Neural progenitor cell (in vitro differentiated cells): Measurements from ENCODE around the gene PTPRC.

Experiments used
- EZH2 ChIP-seq: fragments of 200-600 bp; sonication (generic); IDR thresholded peaks from 2 replicates; pipeline ENCODE4 v1.6.1; 2017; ENCODE audit warnings: antibody characterized with exemption, mild to moderate bottlenecking, moderate library complexity
- EZH2phosphoT487 ChIP-seq: fragments of 200-600 bp; sonication (generic); IDR thresholded peaks from 2 replicates; pipeline ENCODE4 v1.6.1; 2017; ENCODE audit warnings: antibody characterized with exemption
- TF ChIP-seq, protein P1 (sequence below): fragments of 200-600 bp; sonication (generic); IDR thresholded peaks from 2 replicates; pipeline ENCODE4 v1.5.1; 2017; ENCODE audit warnings: antibody characterized with exemption, mild to moderate bottlenecking

DNA sequence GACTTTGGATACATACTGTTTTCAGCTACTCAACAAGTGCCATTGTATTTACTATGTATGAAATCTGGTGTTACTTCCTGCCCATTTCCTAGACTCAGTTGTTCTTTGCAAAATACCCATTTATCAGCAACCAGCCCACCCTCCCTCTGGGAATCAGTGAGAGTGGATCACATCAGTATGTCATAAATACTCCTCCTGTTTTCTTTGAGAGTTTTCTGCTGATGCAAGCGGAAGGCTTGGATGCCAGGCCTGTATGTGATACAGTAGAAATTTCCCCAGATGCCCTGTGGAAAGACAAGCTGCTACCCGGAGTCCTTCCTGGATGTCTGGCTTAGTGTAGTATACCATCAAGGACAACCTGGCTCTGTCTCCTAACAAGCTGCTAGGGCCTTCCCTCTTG, 2.4 kb upstream of the PTPRC start:
- TF ChIP-seq EZH2, result no peak
- TF ChIP-seq, protein P1, sequence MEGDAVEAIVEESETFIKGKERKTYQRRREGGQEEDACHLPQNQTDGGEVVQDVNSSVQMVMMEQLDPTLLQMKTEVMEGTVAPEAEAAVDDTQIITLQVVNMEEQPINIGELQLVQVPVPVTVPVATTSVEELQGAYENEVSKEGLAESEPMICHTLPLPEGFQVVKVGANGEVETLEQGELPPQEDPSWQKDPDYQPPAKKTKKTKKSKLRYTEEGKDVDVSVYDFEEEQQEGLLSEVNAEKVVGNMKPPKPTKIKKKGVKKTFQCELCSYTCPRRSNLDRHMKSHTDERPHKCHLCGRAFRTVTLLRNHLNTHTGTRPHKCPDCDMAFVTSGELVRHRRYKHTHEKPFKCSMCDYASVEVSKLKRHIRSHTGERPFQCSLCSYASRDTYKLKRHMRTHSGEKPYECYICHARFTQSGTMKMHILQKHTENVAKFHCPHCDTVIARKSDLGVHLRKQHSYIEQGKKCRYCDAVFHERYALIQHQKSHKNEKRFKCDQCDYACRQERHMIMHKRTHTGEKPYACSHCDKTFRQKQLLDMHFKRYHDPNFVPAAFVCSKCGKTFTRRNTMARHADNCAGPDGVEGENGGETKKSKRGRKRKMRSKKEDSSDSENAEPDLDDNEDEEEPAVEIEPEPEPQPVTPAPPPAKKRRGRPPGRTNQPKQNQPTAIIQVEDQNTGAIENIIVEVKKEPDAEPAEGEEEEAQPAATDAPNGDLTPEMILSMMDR, result no peak
- TF ChIP-seq EZH2phosphoT487, result no peak
